Stimulated activated CD8-positive, alpha-beta memory T cell treated with anti-CD3 and anti-CD28 coated beads, Interleukin-7, amount 100 ng/mL, for 4 hours (primary cell): ENCODE data around the gene KIF4A.

Experiments
- DNase-seq, 2 donors: peaks; one replicate each; pipeline ENCODE4 v3.0.0-alpha.2; 2020; ENCODE audit warnings: low read depth in 2 of 2

KIF4A gene

GRCh38 chrX:70437921-70438665 lies 148.2 kb downstream of the KIF4A start:
- no peak for DNase-seq

- DNase-seq: no peak
Observed at GRCh38 chrX:70439016-70439415, 149.1 kb downstream of the KIF4A start.

GRCh38 chrX:70442224-70442623 lies 152.3 kb downstream of the KIF4A start:
- DNase-seq: no peak

- peak in 1 of 2 donors; percentile 10 for DNase-seq
Observed at GRCh38 chrX:70444326-70444945, 154.5 kb downstream of the KIF4A start, which contains the start of gene DLG3. TSS of gene DLG3 (plus strand) at chrX:70444835. CDS start at chrX:70445202, 367 bp downstream.

GRCh38 chrX:70444946-70445656 lies 155.2 kb downstream of the KIF4A start:
- no peak for DNase-seq

GRCh38 chrX:70445951-70446350 lies 156.0 kb downstream of the KIF4A start:
- DNase-seq: no peak

GRCh38 chrX:70446380-70447350 lies 156.8 kb downstream of the KIF4A start:
- no peak for DNase-seq

- DNase-seq: no peak
Observed at GRCh38 chrX:70449457-70449966, 159.6 kb downstream of the KIF4A start.

GRCh38 chrX:70452143-70452733 lies 162.3 kb downstream of the KIF4A start:
- DNase-seq: peak; percentile 29 to 40

- no peak for DNase-seq
Observed at GRCh38 chrX:70453024-70453618, 163.2 kb downstream of the KIF4A start.

GRCh38 chrX:70454441-70455365 lies 164.8 kb downstream of the KIF4A start:
- peak; percentile 26 to 38 for DNase-seq

GRCh38 chrX:70455366-70456202 lies 165.7 kb downstream of the KIF4A start:
- no peak for DNase-seq

GRCh38 chrX:70456256-70456655 lies 166.4 kb downstream of the KIF4A start:
- no peak for DNase-seq

GRCh38 chrX:70461026-70461425 lies 171.1 kb downstream of the KIF4A start:
- DNase-seq: no peak

GRCh38 chrX:70464051-70464450 lies 174.1 kb downstream of the KIF4A start:
- DNase-seq: no peak

- DNase-seq: no peak
Observed at GRCh38 chrX:70466968-70467367, 177.1 kb downstream of the KIF4A start.

- no peak for DNase-seq
Observed at GRCh38 chrX:70468709-70469108, 178.8 kb downstream of the KIF4A start.
